Stimulated activated CD4-positive, alpha-beta T cell treated with anti-CD3 and anti-CD28 coated beads, Interleukin-12 subunit alpha, Interleukin-12 subunit beta, amount 100 ng/mL, for 4 hours (primary cell): ENCODE measurements around the gene ARIH1.
"Not testable (repeated sequence)": the region's sequence is repeated elsewhere in the genome, so short reads cannot be mapped to it uniquely, and the experiment has no call there.

Experiments
- DNase-seq: peaks from one replicate; pipeline ENCODE4 v3.0.0-alpha.2; 2020

The ARIH1 gene

GRCh38 chr15:72614810-72615532 lies 140.8 kb downstream of the ARIH1 start:
- DNase-seq, result no peak

- DNase-seq, result not testable (repeated sequence)
Observed at GRCh38 chr15:72615533-72616233, 141.6 kb downstream of the ARIH1 start.

- no peak for DNase-seq
Observed at GRCh38 chr15:72616491-72617210, 142.5 kb downstream of the ARIH1 start.

GRCh38 chr15:72623854-72624253 lies 149.7 kb downstream of the ARIH1 start:
- not testable (repeated sequence) for DNase-seq

GRCh38 chr15:72626153-72626552 lies 152.0 kb downstream of the ARIH1 start:
- DNase-seq, result not testable (repeated sequence)

- DNase-seq, result not testable (repeated sequence)
Observed at GRCh38 chr15:72628249-72629067, 154.3 kb downstream of the ARIH1 start.

- not testable (repeated sequence) for DNase-seq
Observed at GRCh38 chr15:72629068-72629570, 155.0 kb downstream of the ARIH1 start.

GRCh38 chr15:72636519-72637282 lies 162.6 kb downstream of the ARIH1 start:
- peak; percentile 62 for DNase-seq

GRCh38 chr15:72639759-72640483 lies 165.8 kb downstream of the ARIH1 start:
- not testable (repeated sequence) for DNase-seq

- DNase-seq, result not testable (repeated sequence)
Observed at GRCh38 chr15:72642271-72642670, 168.1 kb downstream of the ARIH1 start.

GRCh38 chr15:72648631-72649253 lies 174.6 kb downstream of the ARIH1 start:
- DNase-seq, result not testable (repeated sequence)
